Measurements from ENCODE around the gene OXT. TPM values are rescaled to one million over a fixed set of nuclear protein-coding genes. Genes with fewer than 3 reads are reported as not detected.

Gene OXT
- total RNA-seq, 2 donors from 2014 or later: not detected

GRCh38 chr20:3084283-3084985, 13.0 kb downstream of the OXT start, which contains the start of gene AVP:
AVP (minus strand) TSS chr20:3084724; CDS start chr20:3084674, 50 bp downstream.
- no peak within 1 kb of the TSS for H3K4me3 ChIP-seq
- no peaks in the 10 kb centered on the region for H3K36me3 ChIP-seq (replicated peaks in 1 of 2; ENCODE audit: insufficient read depth in 1 of 2, low read depth in 2 of 2)
- TF ChIP-seq, protein P1, sequence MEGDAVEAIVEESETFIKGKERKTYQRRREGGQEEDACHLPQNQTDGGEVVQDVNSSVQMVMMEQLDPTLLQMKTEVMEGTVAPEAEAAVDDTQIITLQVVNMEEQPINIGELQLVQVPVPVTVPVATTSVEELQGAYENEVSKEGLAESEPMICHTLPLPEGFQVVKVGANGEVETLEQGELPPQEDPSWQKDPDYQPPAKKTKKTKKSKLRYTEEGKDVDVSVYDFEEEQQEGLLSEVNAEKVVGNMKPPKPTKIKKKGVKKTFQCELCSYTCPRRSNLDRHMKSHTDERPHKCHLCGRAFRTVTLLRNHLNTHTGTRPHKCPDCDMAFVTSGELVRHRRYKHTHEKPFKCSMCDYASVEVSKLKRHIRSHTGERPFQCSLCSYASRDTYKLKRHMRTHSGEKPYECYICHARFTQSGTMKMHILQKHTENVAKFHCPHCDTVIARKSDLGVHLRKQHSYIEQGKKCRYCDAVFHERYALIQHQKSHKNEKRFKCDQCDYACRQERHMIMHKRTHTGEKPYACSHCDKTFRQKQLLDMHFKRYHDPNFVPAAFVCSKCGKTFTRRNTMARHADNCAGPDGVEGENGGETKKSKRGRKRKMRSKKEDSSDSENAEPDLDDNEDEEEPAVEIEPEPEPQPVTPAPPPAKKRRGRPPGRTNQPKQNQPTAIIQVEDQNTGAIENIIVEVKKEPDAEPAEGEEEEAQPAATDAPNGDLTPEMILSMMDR (IDR thresholded peaks at IDR 0.05): no peak
- TF ChIP-seq POLR2A (IDR thresholded peaks at IDR 0.05): no peak
- H3K9me3 ChIP-seq: no peaks in the 10 kb centered on the region
- ATAC-seq (no peak), DNase-seq (no peak)
- H3K27me3 ChIP-seq: no peaks in the 10 kb centered on the region
- H3K4me1 ChIP-seq: peaks cover 10% of the 10 kb centered on the region
- intact Hi-C loops (cut with DNase I): no loop called here
- 77 to 85% methylated on average over 15 to 20 of the region's 28 CpGs for WGBS, 2 donors
- H3K27ac ChIP-seq: no peak within 1 kb of the TSS

DNA sequence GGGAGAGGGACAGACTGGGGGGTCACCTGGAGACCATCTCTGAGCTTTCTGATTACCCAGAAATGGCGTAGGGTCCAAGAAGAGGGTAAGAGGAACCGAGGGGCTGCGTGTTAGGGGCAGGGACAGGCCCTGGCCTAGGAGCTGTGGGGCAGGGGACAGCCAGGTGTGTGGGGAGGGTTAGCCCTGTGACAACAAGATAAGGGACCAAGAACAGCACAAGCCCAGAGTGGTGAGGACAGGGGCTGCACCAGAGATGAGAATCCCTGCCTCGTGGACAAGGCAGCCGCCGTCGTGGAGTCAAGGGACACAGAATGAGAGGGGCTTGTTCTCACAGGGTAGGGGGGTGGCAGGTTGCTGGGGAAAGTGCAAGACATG, 13.6 kb downstream of the OXT start:
- no peak for DNase-seq
- no peak overlapping the region for H3K4me3 ChIP-seq
- H3K36me3 ChIP-seq (replicated peaks in 1 of 2; ENCODE audit: insufficient read depth in 1 of 2, low read depth in 2 of 2): no peaks in the 10 kb centered on the region
- TF ChIP-seq, protein P1 (IDR thresholded peaks at IDR 0.05): no peak
- TF ChIP-seq POLR2A (IDR thresholded peaks at IDR 0.05): no peak
- intact Hi-C loops (cut with DNase I): no loop called here
- H3K9me3 ChIP-seq: no peaks in the 10 kb centered on the region
- peaks cover 10% of the 10 kb centered on the region for H3K4me1 ChIP-seq
- no peak for ATAC-seq
- no peaks in the 10 kb centered on the region for H3K27me3 ChIP-seq
- WGBS, 2 donors: 82 to 93% methylated on average over 7 of the region's 7 CpGs
- H3K27ac ChIP-seq: no peak overlapping the region

- no peaks in the 10 kb centered on the region for H3K27me3 ChIP-seq
- H3K4me1 ChIP-seq: peaks cover 10% of the 10 kb centered on the region
- no peak for TF ChIP-seq POLR2A (IDR thresholded peaks at IDR 0.05)
- TF ChIP-seq, protein P1 (IDR thresholded peaks at IDR 0.05): no peak
- ATAC-seq (no peak), DNase-seq (no peak)
- intact Hi-C loops (cut with DNase I): no loop called here
- 94% methylated on average over 7 of the region's 8 CpGs; no CpG with 5 or more reads in 1 of the 2 donors for WGBS, 2 donors
- H3K27ac ChIP-seq: no peak overlapping the region
- no peaks in the 10 kb centered on the region for H3K36me3 ChIP-seq (replicated peaks in 1 of 2; ENCODE audit: insufficient read depth in 1 of 2, low read depth in 2 of 2)
- no peaks in the 10 kb centered on the region for H3K9me3 ChIP-seq
- H3K4me3 ChIP-seq: no peak overlapping the region
Observed at GRCh38 chr20:3085571-3086072, 14.2 kb downstream of the OXT start.

DNA sequence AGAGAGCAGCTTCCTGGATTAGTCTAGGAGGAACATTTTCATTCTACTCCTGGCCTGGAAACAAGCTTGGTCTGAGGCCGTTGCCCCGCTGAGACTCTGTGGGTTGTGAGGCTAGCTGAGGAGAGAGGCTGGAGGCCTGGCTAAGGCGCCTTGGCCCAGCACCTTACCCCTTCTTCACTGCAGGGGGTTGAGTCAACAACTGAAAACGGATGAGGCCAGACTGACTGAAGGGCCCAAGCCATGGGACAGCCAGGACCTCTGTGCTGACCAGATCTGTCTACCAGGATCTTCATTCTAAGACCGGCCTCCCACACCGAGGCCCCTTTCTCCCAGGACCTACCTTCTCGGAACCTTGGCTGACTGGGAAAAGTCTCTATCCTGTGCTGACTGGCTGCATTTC, 16.6 kb downstream of the OXT start:
- no peaks in the 10 kb centered on the region for H3K36me3 ChIP-seq (replicated peaks in 1 of 2; ENCODE audit: insufficient read depth in 1 of 2, low read depth in 2 of 2)
- WGBS, 2 donors: 81 to 85% methylated on average over 5 to 7 of the region's 7 CpGs
- no peak for TF ChIP-seq POLR2A (IDR thresholded peaks at IDR 0.05)
- TF ChIP-seq, protein P1 (IDR thresholded peaks at IDR 0.05): no peak
- H3K4me1 ChIP-seq: peaks cover 10% of the 10 kb centered on the region
- intact Hi-C loops (cut with DNase I): no loop called here
- no peak for DNase-seq
- peaks cover 0 to 6% of the 10 kb centered on the region in 2 donors for H3K27me3 ChIP-seq
- H3K9me3 ChIP-seq: no peaks in the 10 kb centered on the region
- ATAC-seq: no peak
- H3K27ac ChIP-seq: no peak overlapping the region
- H3K4me3 ChIP-seq: no peak overlapping the region

DNA sequence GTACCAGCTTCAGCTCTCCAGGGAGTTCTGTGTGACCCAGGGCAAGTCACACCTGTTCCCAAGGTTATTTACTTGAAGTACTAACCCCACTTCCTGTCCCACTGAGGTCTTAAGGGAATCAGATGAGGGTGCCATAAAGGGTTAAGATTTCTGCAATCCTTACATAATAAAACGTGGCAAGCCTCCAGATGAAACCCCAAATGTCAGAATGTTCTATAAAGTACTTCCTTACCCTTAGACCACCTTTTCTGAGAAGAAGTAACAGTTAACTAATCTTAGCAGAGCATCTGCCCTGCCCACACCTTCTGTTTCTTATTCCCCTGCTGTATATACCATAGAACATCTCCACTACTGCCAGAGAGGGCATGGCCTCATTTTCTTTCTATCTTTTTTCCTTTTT, 19.1 kb downstream of the OXT start:
- H3K4me3 ChIP-seq: no peak overlapping the region
- TF ChIP-seq, protein P1 (IDR thresholded peaks at IDR 0.05): no peak
- no peak for TF ChIP-seq POLR2A (IDR thresholded peaks at IDR 0.05)
- H3K27me3 ChIP-seq: peaks cover 0 to 11% of the 10 kb centered on the region in 2 donors
- 0 to 4% methylated on average over 1 of the region's 1 CpG for WGBS, 2 donors
- H3K27ac ChIP-seq: no peak overlapping the region
- DNase-seq (no peak), ATAC-seq (no peak)
- no peaks in the 10 kb centered on the region for H3K9me3 ChIP-seq
- intact Hi-C loops (cut with DNase I): no loop called here
- no peaks in the 10 kb centered on the region for H3K36me3 ChIP-seq (replicated peaks in 1 of 2; ENCODE audit: insufficient read depth in 1 of 2, low read depth in 2 of 2)
- H3K4me1 ChIP-seq: peaks cover 9% of the 10 kb centered on the region

Measured in body of pancreas (tissue), 4 donors.